ENCODE results near the gene OR2H2.

DNA sequence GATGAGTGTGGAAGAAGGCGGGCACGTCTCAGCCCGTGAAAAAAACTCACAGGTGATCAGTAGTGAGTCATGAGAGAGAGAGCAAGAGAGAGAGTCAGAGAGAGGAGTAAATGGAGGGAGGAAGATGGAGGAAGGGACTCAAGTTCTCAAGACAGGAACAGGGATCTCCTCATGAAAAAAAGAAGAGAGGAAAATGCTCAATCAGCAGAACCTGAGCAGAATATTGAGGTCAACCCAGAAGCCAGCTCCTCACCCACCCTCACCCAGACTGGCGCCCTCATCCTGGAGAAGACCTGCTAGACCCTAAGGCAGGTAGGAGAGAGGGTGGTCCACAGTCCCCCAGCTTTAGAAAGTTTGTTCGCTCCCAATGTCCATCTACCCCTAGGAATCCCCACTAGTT is 30.2 kb upstream of the OR2H2 start:
- no peak for TF ChIP-seq EZH2 (IDR thresholded peaks at IDR 0.05; ENCODE audit: borderline replicate concordance, insufficient read depth, low read depth, low read length, poor library complexity, severe bottlenecking)
- TF ChIP-seq, protein P1, sequence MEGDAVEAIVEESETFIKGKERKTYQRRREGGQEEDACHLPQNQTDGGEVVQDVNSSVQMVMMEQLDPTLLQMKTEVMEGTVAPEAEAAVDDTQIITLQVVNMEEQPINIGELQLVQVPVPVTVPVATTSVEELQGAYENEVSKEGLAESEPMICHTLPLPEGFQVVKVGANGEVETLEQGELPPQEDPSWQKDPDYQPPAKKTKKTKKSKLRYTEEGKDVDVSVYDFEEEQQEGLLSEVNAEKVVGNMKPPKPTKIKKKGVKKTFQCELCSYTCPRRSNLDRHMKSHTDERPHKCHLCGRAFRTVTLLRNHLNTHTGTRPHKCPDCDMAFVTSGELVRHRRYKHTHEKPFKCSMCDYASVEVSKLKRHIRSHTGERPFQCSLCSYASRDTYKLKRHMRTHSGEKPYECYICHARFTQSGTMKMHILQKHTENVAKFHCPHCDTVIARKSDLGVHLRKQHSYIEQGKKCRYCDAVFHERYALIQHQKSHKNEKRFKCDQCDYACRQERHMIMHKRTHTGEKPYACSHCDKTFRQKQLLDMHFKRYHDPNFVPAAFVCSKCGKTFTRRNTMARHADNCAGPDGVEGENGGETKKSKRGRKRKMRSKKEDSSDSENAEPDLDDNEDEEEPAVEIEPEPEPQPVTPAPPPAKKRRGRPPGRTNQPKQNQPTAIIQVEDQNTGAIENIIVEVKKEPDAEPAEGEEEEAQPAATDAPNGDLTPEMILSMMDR (IDR thresholded peaks at IDR 0.05): no peak

Measured in B cell (primary cell).